CD4-positive, alpha-beta T cell treated with Interleukin-10 for 1 hour (primary cell): ENCODE data around the gene CDKN2B.
"Not testable (repeated sequence)": the region's sequence is repeated elsewhere in the genome, so short reads cannot be mapped to it uniquely, and the experiment has no call there.

ENCODE experiments used
- DNase-seq: peaks from one replicate; pipeline ENCODE4 v3.0.0-alpha.2; 2020

The CDKN2B gene

GRCh38 chr9:21968331-21969010 is 40.6 kb downstream of the CDKN2B start:
- peak; percentile 23 for DNase-seq

- DNase-seq = no peak
These were observed 41.4 kb downstream of the CDKN2B start for GRCh38 chr9:21967702-21968101.

DNA sequence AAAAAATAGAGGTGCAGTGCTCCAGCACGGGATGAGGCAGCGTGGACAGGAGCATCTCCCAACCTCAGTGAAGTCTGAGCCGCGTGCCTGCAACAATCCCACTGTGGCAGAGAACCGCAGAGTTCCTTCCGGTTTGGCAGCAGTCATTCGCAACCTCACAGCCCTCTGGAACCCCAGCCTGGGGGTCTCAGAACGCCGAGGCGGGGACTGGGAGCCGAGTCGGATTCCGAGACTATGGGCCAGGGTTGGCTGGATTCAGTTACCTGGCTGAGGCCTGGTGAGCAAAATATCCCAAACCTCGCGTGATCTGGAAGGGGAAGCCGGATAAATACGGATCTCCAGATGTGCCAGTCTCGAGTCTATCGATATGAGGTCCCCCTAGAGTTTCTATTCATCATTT is 41.9 kb downstream of the CDKN2B start:
- DNase-seq = no peak

DNA sequence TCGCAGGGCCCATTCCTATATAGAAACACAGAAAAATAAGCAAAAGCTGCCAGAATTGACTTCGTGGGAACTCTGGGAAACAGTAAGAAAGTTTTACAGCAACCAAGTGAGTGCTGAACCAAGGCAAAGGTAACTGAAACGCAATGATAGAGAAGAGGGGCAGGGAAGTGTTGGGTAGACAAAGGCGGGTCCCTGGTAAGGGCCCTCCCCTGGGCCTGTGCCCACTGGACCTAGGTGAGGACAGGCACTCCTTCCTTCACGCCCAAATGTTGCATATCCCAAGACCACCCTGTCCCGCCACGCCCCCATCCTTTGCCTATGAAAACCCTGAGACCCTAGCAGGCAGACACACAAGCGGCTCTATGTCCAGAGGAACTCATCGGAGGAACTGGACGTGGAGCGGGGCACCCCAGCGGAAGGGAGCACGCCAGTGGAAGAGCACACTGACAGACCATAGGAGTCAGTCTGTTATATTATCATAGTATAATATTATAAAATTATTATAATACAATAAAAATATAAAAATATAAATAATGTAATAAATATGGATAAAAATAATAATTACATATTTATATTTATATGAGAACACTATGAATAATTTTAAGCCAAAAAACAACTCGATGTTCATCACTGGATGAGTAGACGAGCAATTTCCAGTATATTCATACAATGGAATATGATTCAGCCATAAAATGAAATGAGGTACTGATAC is 42.8 kb downstream of the CDKN2B start:
- DNase-seq = no peak

DNA sequence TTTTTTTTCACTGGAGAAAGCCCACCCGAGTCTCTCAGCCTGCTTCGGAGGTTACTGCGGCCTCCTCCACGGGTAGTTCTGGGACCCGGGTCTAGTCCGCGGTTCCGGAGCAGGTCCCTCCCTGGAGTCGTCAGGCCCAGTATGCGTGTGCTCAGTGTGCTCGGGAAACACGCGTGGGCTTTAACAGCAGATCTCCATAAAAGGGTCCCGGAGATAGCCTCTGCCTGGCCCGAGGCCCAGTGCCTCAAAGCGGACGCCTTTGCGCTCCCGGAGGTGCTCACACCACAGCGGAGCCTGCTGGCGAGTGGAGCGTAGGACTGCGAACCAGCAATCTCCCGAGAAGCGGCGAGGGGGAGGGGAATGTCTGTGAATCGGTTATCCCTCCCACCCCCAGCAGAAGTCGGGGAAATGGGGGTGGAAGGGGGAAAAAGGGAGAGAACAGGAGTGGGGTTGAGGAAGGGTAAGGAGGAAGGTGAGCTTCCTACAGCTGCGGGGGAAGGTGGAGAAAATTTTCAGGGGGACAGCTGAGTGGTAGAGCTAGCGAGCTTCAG is 43.6 kb downstream of the CDKN2B start:
- DNase-seq = peak; percentile 55

DNA sequence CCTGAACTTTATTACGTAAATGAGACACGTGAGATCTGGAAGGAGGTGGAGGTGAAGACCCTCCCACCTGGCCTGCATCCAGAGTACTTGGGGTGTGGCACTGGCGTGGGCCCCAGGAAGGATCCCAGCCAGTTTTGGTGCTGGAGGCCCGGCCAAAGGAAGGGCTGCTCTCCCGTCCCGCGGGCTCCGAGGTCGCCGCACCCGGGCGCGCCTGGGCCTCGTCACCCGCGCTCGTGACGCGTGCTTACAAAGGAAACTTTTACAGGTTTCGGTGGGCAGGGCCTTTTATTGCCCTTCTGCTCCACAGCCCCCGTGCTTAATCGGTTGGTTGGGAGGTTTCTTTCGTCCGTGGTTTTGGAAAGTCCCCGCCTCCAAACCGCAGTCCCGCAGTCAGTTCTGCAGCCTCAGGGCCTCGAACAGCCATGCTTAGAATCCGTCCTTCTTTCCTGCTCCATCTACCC is 44.1 kb downstream of the CDKN2B start:
- peak; percentile 72 for DNase-seq

DNA sequence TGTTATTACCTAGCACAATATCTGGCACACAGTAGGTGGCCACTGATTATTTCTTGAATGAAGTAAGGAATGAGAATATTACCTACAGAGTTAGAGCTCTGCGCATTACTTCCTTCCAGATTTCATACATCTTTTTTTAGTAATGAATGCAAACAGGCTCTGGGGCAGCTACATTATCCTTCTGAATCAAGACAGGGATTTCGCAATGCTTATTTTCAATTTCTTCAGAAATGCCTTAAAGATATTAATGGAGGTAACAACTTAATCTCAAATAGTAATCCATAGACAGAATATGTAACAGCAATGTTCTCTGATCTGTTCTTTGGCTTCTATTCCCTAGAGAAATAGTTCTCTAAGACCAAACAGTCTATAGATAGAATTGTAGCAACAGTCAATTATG is 47.5 kb downstream of the CDKN2B start:
- no peak for DNase-seq

DNA sequence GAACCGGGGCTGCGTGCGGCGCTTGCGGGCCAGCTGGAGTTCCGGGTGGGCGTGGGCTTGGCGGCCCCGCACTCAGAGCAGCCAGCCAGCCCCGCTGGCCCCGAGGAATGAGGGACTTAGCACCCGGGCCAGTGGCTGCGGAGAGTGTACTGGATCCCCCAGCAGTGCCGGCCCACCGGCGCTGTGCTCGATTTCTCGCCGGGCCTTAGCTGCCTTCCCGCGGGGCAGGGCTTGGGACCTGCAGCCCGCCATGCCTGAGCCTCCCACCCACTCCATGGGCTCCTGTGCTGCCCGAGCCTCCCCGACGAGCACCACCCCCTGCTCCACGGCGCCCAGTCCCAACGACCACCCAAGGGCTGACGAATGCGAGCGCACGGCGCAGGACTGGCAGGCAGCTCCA is 49.8 kb downstream of the CDKN2B start:
- not testable (repeated sequence) for DNase-seq

DNA sequence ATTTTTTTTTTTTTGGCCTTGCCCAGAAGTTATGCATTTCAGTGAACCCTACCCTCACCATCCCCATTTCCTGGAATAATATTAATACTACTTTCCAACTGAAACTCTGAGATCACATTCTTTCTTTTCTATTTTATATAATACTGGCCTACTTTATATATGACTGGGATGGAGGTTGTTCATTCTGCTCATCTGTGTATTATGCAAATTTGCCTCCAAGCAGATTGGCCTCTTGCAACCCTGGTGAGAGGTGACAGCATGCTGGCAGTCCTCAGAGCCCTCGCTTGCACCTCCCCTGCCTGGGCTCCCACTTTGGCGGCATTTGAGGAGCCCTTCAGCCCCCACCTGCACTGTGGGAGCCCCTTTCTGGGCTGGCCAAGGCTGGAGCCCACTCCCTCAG is 50.3 kb downstream of the CDKN2B start:
- no peak for DNase-seq
